Stimulated activated CD4-positive, alpha-beta T cell treated with anti-CD3 and anti-CD28 coated beads, Interleukin-15, amount 100 ng/mL, for 24 hours (primary cell): ENCODE data around the gene PIRT.

Experiments used
- DNase-seq: peaks from one replicate; pipeline ENCODE4 v3.0.0-alpha.2; 2020

PIRT gene

GRCh38 chr17:10815319-10815718 is 22.6 kb downstream of the PIRT start:
- no peak for DNase-seq

DNA sequence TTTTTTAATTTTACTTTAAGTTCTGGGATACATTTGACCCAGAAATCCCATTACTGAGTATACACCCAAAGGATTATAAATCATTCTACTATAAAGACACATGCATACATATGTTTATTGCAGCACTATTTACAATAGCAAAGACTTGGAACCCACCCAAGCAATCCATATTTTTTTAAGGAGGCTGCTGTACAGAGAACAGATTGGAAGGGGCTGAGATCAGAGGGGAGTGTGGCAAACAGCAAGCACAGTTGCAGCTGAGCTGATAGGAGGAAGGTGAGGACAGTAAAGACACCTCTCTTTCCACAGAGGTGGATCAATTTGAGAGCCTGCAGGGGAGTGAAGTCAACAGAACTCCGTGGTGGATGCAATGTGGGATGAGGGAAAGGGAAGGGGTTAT is 23.8 kb downstream of the PIRT start:
- DNase-seq = no peak

- DNase-seq = no peak
Observed at GRCh38 chr17:10812674-10813073, 25.2 kb downstream of the PIRT start.

GRCh38 chr17:10809605-10810004 is 28.3 kb downstream of the PIRT start:
- DNase-seq = no peak

- no peak for DNase-seq
Observed at GRCh38 chr17:10807704-10808128, 30.2 kb downstream of the PIRT start.

DNA sequence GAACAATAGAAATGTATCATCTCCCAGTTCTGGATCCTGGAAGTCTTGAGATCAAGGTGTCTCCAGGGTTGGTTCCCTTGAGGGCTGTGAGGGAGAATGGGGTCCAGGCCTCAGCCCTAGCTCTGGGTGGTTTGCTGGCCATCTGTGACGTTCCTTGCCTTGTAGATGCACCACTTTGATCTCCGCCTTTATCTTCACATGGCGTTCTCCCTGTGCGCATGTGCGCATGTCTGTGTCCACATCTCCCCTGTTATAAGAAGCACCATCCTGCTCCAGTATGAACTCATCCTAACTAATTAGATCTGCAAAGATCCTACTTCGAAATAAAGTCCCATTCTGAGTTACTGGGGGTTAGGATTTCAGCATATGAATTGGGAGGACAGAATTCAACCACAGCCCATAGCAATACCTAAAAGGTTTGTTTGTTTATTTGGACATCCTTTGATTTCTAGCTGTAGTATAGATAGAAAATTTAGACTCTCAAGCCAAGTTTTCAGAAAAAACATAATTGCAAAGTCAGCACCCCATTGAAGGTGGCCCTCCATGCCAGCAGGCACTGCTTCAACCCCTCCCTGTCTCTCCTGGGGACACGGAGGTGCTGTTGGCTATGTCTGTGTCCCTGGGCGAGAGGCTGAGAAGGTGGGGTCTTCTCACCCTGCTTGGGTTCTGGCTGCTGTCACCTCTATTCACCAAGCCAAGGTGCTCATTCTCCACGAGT is 31.2 kb downstream of the PIRT start:
- DNase-seq = no peak

DNA sequence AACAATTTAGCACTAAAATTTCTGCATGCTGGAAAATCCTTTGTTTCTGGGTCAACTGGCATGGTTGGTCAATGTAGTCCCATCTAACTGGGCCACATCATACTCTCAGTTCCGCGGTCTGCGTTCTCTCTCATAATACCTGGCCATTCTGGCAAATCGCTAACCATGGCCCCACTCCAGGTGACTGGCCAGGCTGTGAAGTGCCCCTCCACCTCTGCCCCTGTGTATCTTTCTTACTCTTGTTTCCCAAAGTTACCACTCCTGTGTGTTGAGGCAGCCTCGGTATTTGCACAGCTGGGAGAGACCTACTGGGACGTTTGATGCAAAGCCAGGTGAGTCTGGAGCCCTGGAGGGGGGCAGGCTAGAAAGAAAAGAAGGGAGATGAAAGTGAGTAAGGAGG is 32.0 kb downstream of the PIRT start:
- no peak for DNase-seq

DNA sequence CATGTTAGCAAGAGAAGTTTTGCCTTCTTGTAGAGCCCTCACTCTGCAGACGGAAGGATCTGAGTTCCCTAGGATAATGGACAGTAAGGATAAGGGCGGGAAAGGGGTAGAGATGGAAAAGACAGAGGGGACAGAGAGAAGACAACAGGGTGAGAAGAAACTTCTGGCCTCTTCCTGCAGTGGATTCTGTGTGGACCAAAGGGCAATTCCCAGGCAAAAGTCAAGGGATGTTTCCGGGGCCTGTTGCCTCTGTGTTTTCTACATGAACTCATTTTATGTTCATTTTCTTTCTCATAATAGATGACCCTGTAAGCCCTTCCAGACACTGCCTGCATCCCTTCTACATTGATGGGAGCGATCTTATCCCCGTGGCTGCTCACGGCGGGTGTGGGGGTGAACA is 33.3 kb downstream of the PIRT start:
- DNase-seq = no peak

GRCh38 chr17:10803830-10804475 is 33.9 kb downstream of the PIRT start, which contains the start of gene TMEM238L:
TSS of gene TMEM238L (minus strand) at chr17:10804099. CDS start at chr17:10803963, 136 bp downstream.
- no peak for DNase-seq

GRCh38 chr17:10803350-10803749 is 34.5 kb downstream of the PIRT start:
- DNase-seq = no peak

GRCh38 chr17:10802496-10803284 is 35.2 kb downstream of the PIRT start:
- DNase-seq = no peak

DNA sequence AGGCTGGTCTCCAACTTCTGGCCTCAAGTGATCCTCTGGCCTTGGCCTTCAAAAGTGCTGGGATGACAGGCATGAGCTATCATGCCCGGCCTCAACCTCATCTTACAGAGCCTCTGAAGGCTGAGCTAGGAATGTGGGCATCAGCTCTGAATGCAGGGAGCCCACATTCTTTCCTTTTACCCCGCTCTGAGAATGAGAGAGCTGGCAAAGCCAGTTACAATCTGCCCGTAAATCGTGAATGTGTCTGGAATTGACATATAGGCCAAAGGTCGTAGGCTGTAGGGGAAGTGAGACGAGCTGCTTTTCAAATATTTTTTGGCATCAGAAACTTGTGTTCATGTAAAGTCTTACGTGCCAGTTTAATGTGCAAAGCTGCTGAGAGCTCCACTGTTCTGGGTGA is 38.5 kb downstream of the PIRT start:
- no peak for DNase-seq

- DNase-seq = no peak
Observed at GRCh38 chr17:10798910-10799309, 39.0 kb downstream of the PIRT start.

GRCh38 chr17:10798332-10798749 is 39.5 kb downstream of the PIRT start:
- no peak for DNase-seq

- DNase-seq = no peak
Observed at GRCh38 chr17:10797476-10798328, 40.2 kb downstream of the PIRT start.

- DNase-seq = no peak
Observed at GRCh38 chr17:10793816-10794215, 44.1 kb downstream of the PIRT start.

GRCh38 chr17:10793256-10793655 is 44.6 kb downstream of the PIRT start:
- DNase-seq = no peak

- peak; percentile 6 for DNase-seq
Observed at GRCh38 chr17:10792151-10792550, 45.7 kb downstream of the PIRT start.

DNA sequence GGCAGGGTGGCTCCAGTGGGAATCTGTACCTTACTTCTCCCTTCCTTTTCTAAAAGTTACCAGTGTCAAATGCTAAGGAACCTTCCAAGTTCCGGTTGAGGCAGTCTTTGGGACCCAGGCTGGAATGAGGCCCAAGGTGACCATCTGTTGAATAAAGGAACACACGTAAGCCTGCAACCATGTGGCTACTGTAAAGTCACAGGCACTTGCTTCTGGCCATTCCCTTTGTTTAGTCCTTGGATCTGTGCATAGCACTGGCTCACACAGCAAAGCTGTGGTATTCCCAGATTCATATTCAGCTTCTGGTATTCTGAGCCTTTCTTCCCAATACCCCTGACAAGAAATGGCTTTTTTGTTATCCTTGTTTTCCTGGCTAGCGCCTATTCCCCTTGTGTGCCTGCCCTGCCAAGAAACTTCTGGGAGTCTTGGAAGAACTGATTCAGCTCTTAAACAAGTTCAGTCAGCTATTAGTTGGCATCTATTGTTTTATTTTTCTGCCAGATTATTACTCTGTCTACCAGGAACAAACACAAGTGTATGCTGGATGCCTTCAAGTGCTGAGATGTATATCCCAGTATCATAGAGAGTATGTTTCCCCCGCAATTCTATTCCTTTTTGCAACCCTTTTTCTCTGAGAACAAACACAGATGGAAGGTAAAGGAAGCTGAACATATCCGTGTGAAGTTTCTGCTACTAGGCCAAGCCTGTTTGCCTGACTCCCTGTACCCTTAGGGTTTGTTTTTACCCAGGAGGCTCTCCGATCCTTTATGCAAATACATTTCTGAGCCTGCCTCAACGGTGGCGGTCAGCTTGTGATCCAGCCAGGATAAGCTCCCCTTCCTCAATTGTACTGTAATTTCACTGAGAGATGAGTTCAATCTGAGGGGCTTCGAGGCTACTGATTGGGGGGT is 47.1 kb downstream of the PIRT start:
- DNase-seq = no peak

GRCh38 chr17:10789694-10790271 is 48.1 kb downstream of the PIRT start:
- no peak for DNase-seq

DNA sequence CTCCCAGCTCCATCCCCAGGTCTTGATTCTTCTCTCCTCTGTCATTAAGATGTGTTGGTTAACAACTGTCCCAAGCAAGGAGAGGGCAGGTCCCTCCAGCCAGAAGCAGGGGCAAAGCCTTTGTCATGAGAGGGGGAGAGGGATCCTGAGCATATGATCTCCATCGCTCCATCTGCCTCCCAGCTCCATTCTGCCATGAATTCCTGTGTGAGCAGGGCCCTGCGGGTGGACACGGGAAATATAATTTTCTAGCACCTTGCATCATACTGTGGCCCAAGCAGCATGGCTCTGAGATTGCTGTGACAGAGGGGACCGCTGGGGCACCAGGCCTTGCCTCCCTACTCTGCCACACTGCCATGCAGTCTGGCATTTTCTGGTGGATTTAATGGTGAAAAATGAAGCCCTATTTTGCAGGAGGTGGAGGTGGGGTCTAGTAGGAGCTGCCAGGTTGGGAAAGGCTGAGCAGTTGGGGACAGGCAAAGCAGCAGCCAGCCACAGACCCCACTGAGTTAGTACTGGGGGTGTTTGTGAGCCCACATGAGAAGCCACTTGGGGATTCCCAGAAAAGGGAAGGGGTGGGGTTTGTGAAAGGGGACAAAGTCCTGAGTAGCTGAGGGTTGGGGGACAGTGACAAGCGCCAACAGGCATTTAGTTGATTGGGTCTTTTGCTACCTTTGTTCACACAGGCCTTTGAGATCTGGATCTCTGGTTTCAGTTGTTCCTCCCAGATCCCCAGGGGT is 50.4 kb downstream of the PIRT start:
- no peak for DNase-seq
